Calu3 (cell line): ENCODE data around the gene ZBTB5. TPM values are rescaled to one million over a fixed set of nuclear protein-coding genes. Genes with fewer than 3 reads are reported as not detected.

Source experiments
- BruUV-seq: library from RNA; stranded (reverse); fragments of 400-500 nt; replicated peaks from 2 replicates; lab custom pipeline; 2021; lab: Mats Ljungman, UMichigan
- CTCF ChIA-PET: fragments of 300-600 bp; sonication (Branson Sonifier 250); formaldehyde crosslinking; loops from one replicate; lab custom pipeline; 2022; ENCODE audit warnings: antibody characterized with exemption; lab: Charles Lee
- DNase-seq: peaks from one replicate; pipeline ENCODE4 v3.0.0; 2022
- H3K27ac Mint-ChIP-seq: one replicate; pipeline ENCODE4 v1.8.0; 2022; ENCODE audit warnings: mixed read lengths; ENCODE audit not compliant: unreplicated experiment
- H3K27me3 Mint-ChIP-seq: one replicate; pipeline ENCODE4 v1.8.0; 2022; ENCODE audit warnings: mixed read lengths; ENCODE audit not compliant: unreplicated experiment
- H3K36me3 Mint-ChIP-seq: one replicate; pipeline ENCODE4 v1.8.0; 2022; ENCODE audit warnings: mild to moderate bottlenecking, moderate library complexity, mixed read lengths; ENCODE audit not compliant: insufficient read depth, unreplicated experiment
- H3K4me1 Mint-ChIP-seq: one replicate; pipeline ENCODE4 v1.8.0; 2022; ENCODE audit warnings: mild to moderate bottlenecking, low read depth, mixed read lengths; ENCODE audit not compliant: unreplicated experiment
- H3K4me3 Mint-ChIP-seq: one replicate; pipeline ENCODE4 v1.8.0; 2022; ENCODE audit warnings: mild to moderate bottlenecking, low read depth, moderate library complexity, mixed read lengths; ENCODE audit not compliant: unreplicated experiment
- H3K9me3 Mint-ChIP-seq: one replicate; pipeline ENCODE4 v1.8.0; 2022; ENCODE audit warnings: low read depth, mixed read lengths; ENCODE audit not compliant: unreplicated experiment
- intact Hi-C: fragments of 100-400 bp; cut with micrococcal nuclease; formaldehyde crosslinking; loops from one replicate; pipeline ENCODE4 v1.10.0; 2022; ENCODE audit not compliant: unreplicated experiment
- total RNA-seq: library from RNA; stranded (reverse); gene quantifications from 2 replicates; pipeline ENCODE4 v1.2.3, GENCODE V29; 2022
- TF ChIP-seq, protein P1 (sequence below): fragments of 200-600 bp; IDR thresholded peaks from one replicate; pipeline ENCODE4 v1.8.0; 2022; ENCODE audit warnings: antibody characterized with exemption; ENCODE audit not compliant: unreplicated experiment

The ZBTB5 gene
- total RNA-seq, 1 experiment from 2014 or later = 4.7 TPM

DNA sequence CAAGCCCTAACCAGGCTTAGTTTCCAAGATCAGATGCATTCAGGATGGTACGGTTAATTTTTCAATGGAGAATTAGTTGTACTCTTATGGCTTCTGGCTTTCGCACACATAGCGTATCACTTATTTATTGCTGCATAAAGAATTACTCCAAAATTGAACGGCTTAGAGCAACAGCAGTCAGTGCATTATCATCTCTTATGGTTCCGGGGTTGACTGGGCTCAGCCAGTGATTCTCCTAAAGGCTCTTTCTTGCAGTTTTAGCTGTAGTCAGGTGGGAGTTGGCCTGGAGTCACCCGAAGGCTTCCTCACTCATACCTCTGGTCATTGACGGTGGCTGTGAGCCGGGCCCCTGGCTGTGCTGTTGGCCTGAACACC, 43.3 kb downstream of the ZBTB5 start:
- Mint-ChIP-seq H3K4me3 (peak overlapping the region; percentile 75), H3K9me3 (no peaks in the 10 kb centered on the region), H3K27ac (peak overlapping the region; percentile 74), H3K27me3 (no peaks in the 10 kb centered on the region), H3K36me3 (peaks cover 11% of the 10 kb centered on the region), H3K4me1 (peaks cover 8% of the 10 kb centered on the region)
- TF ChIP-seq, protein P1, sequence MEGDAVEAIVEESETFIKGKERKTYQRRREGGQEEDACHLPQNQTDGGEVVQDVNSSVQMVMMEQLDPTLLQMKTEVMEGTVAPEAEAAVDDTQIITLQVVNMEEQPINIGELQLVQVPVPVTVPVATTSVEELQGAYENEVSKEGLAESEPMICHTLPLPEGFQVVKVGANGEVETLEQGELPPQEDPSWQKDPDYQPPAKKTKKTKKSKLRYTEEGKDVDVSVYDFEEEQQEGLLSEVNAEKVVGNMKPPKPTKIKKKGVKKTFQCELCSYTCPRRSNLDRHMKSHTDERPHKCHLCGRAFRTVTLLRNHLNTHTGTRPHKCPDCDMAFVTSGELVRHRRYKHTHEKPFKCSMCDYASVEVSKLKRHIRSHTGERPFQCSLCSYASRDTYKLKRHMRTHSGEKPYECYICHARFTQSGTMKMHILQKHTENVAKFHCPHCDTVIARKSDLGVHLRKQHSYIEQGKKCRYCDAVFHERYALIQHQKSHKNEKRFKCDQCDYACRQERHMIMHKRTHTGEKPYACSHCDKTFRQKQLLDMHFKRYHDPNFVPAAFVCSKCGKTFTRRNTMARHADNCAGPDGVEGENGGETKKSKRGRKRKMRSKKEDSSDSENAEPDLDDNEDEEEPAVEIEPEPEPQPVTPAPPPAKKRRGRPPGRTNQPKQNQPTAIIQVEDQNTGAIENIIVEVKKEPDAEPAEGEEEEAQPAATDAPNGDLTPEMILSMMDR = no peak
- CTCF ChIA-PET = no interaction called here
- no peak for DNase-seq
- intact Hi-C loops = no loop called here
- BruUV-seq = no TSS peak

DNA sequence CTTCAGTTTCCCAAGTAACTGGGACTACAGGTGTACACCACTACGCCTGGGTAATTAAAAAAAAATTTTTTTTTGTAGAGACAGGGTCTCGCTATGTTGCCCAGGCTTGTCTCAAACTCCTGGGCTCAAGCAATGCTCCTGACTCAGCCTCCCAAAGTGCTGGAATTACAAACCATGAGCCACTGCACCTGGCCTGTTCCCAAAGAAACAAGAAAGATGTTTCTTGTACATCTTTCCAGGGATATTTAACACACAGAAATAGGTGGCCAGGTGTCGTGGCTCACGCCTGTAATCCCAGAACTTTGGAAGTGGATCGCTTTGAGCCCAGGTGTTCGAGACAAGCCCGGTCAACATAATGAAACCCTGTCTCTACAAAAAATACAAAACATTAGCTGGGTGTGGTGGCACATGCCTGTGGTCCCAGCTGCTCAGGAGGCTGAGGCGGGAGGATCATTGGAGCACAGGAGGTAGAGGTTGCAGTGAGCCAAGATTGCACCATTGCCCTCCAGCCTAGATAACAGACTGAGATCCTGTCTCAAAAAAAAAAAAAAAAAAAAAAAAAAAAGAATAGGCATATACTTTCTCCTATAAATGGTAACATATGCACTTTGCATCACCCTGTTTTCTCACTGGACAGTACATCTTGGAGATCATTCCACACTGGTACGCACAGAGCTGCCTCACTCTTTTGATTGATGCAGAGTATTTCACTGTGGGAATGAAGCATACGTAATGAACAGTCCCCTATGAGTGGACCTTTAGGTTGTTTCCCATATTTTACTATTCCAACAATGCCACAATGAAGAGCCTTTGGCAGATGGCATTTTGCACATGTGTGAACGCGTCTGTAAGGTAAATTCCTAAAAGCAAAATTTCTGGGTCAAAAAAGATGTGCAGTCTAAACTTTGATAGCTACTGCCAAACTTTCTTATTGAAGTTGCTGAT, 44.7 kb downstream of the ZBTB5 start:
- H3K9me3 Mint-ChIP-seq = no peaks in the 10 kb centered on the region
- H3K27ac Mint-ChIP-seq = no peak overlapping the region
- TF ChIP-seq, protein P1 = no peak
- H3K4me3 Mint-ChIP-seq = no peak overlapping the region
- no TSS peak for BruUV-seq
- no peaks in the 10 kb centered on the region for H3K27me3 Mint-ChIP-seq
- DNase-seq = no peak
- CTCF ChIA-PET = no interaction called here
- H3K4me1 Mint-ChIP-seq = peaks cover 9% of the 10 kb centered on the region
- peaks cover 11% of the 10 kb centered on the region for H3K36me3 Mint-ChIP-seq
- intact Hi-C loops = no loop called here

DNA sequence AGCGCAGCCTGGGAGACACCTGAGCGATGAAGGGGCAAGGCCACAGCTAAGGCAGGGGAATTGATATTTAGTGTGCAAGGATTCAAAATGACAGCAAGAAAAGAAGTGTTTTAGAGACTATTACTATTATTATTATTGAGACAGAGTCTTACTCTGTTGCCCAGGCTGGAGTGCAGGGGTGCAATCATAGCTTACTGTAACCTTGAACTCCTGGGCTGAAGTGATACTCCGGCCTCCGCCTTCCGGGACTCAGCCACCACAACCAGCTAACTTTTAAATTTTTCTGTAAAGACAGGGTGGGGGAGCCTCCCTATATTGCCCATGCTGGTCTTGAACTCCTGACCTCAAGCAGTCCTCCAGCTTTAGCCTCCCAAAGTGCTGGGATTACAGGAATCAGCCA, 46.0 kb downstream of the ZBTB5 start:
- TF ChIP-seq, protein P1 = no peak
- CTCF ChIA-PET = no interaction called here
- peaks cover 18% of the 10 kb centered on the region for H3K4me1 Mint-ChIP-seq
- DNase-seq = no peak
- no peaks in the 10 kb centered on the region for H3K27me3 Mint-ChIP-seq
- no TSS peak for BruUV-seq
- H3K9me3 Mint-ChIP-seq = no peaks in the 10 kb centered on the region
- intact Hi-C loops = no loop called here
- peaks cover 11% of the 10 kb centered on the region for H3K36me3 Mint-ChIP-seq
- H3K27ac Mint-ChIP-seq = no peak overlapping the region
- no peak overlapping the region for H3K4me3 Mint-ChIP-seq

- TF ChIP-seq, protein P1 = no peak
- BruUV-seq = no TSS peak
- H3K4me3 Mint-ChIP-seq = no peak overlapping the region
- peaks cover 7% of the 10 kb centered on the region for H3K36me3 Mint-ChIP-seq
- no peak for DNase-seq
- H3K27me3 Mint-ChIP-seq = no peaks in the 10 kb centered on the region
- peaks cover 18% of the 10 kb centered on the region for H3K4me1 Mint-ChIP-seq
- CTCF ChIA-PET = no interaction called here
- no peak overlapping the region for H3K27ac Mint-ChIP-seq
- intact Hi-C loops = no loop called here
- no peaks in the 10 kb centered on the region for H3K9me3 Mint-ChIP-seq
Measured at GRCh38 chr9:37417857-37418618, 47.2 kb downstream of the ZBTB5 start.
